OCI-LY1 (cell line): ENCODE measurements around the gene ANKRD13A.
"Not testable (repeated sequence)": the region's sequence is repeated elsewhere in the genome, so short reads cannot be mapped to it uniquely, and the experiment has no call there.

ENCODE experiments used
- H2AFZ ChIP-seq: fragments of 200-600 bp; sonication (generic), shearing (Covaris generic); 2 replicates; pipeline ENCODE4 v1.6.0; 2014; ENCODE audit warnings: antibody characterized with exemption, mild to moderate bottlenecking, low read length
- H3F3A ChIP-seq: fragments of 200-600 bp; sonication (generic), shearing (Covaris generic); 2 replicates; pipeline ENCODE4 v1.6.0; 2014; ENCODE audit warnings: mild to moderate bottlenecking, antibody characterized with exemption, low read length, moderate library complexity; ENCODE audit not compliant: insufficient read depth
- H3K27ac ChIP-seq: fragments of 200-600 bp; sonication (generic); 2 replicates; pipeline ENCODE4 v1.5.1; 2014; ENCODE audit warnings: low read length, mixed run types, mild to moderate bottlenecking, low read depth; ENCODE audit not compliant: poor library complexity, severe bottlenecking
- H3K27me3 ChIP-seq: fragments of 200-600 bp; sonication (generic); 2 replicates; pipeline ENCODE4 v1.6.0; 2014; ENCODE audit warnings: antibody characterized with exemption, mild to moderate bottlenecking, low read length, moderate library complexity; ENCODE audit not compliant: insufficient read depth
- H3K36me3 ChIP-seq: fragments of 200-600 bp; sonication (generic); 2 replicates; pipeline ENCODE4 v1.6.1; 2014; ENCODE audit warnings: mild to moderate bottlenecking, antibody characterized with exemption, low read length, moderate library complexity, mixed read lengths; ENCODE audit not compliant: insufficient read depth
- H3K4me1 ChIP-seq: fragments of 200-600 bp; sonication (generic); 2 replicates; pipeline ENCODE4 v1.5.1; 2014; ENCODE audit warnings: mild to moderate bottlenecking, low read length, moderate library complexity; ENCODE audit not compliant: insufficient read depth, severe bottlenecking
- H3K4me2 ChIP-seq: fragments of 200-600 bp; sonication (generic), shearing (Covaris generic); 2 replicates; pipeline ENCODE4 v1.6.1; 2014; ENCODE audit warnings: low read length
- H3K4me3 ChIP-seq: fragments of 200-600 bp; sonication (generic); 2 replicates; pipeline ENCODE4 v1.5.1; 2014; ENCODE audit warnings: low read length, low read depth, mild to moderate bottlenecking, mixed read lengths; ENCODE audit not compliant: poor library complexity, severe bottlenecking
- H3K79me2 ChIP-seq: fragments of 200-600 bp; shearing (Covaris generic); 2 replicates; pipeline ENCODE4 v1.6.1; 2016; ENCODE audit warnings: mixed run types, low read length, mixed read lengths; ENCODE audit not compliant: insufficient read depth
- H3K9ac ChIP-seq: fragments of 200-600 bp; sonication (generic), shearing (Covaris generic); 2 replicates; pipeline ENCODE4 v1.6.1; 2014; ENCODE audit warnings: mild to moderate bottlenecking, low read length, mixed read lengths
- H3K9me2 ChIP-seq: fragments of 200-600 bp; sonication (generic), shearing (Covaris generic); 2 replicates; pipeline ENCODE4 v1.6.1; 2014; ENCODE audit warnings: low read depth, mild to moderate bottlenecking, low read length, mixed read lengths
- H3K9me3 ChIP-seq: fragments of 200-600 bp; shearing (Covaris generic); 2 replicates; pipeline ENCODE4 v1.6.1; 2014; ENCODE audit warnings: low read length, mixed read lengths
- H4K20me1 ChIP-seq: fragments of 200-600 bp; sonication (generic), shearing (Covaris generic); 2 replicates; pipeline ENCODE4 v1.6.0; 2016; ENCODE audit warnings: mild to moderate bottlenecking, low read length; ENCODE audit not compliant: insufficient read depth
- EZH2 ChIP-seq: fragments of 200-600 bp; sonication (generic), shearing (Covaris generic); IDR thresholded peaks from 2 replicates; pipeline ENCODE4 v1.8.0; 2017; ENCODE audit warnings: borderline replicate concordance, mixed run types, mild to moderate bottlenecking, antibody characterized with exemption, low read length, moderate library complexity, mixed read lengths
- TF ChIP-seq, protein P1 (sequence below): fragments of 200-600 bp; sonication (generic), shearing (Covaris generic); IDR thresholded peaks from 2 replicates; pipeline ENCODE4 v1.5.1; 2017; ENCODE audit warnings: mild to moderate bottlenecking, antibody characterized with exemption, low read length, moderate library complexity, mixed read lengths

The ANKRD13A gene

GRCh38 chr12:110049666-110050065, 50.4 kb downstream of the ANKRD13A start:
- H3F3A ChIP-seq, H3K9me2 ChIP-seq, H4K20me1 ChIP-seq, H3K27me3 ChIP-seq, H3K9me3 ChIP-seq, H2AFZ ChIP-seq, H3K79me2 ChIP-seq, H3K36me3 ChIP-seq: not testable (repeated sequence)
- Histone ChIP-seq H3K9ac (peak overlapping the region; percentile 81), H3K27ac (peak overlapping the region; percentile 99), H3K4me1 (peaks cover 46% of the 10 kb centered on the region), H3K4me3 (peak overlapping the region; percentile 93), H3K4me2 (peak overlapping the region; percentile 85)

- peak overlapping the region; percentile 99 for H3K27ac ChIP-seq
These were observed 51.7 kb downstream of the ANKRD13A start for GRCh38 chr12:110050927-110051326.

GRCh38 chr12:110055375-110056352, 56.4 kb downstream of the ANKRD13A start:
- not testable (repeated sequence) for H3K27me3 ChIP-seq, H3K36me3 ChIP-seq, H3F3A ChIP-seq, H3K9me3 ChIP-seq, H3K4me3 ChIP-seq, H3K4me2 ChIP-seq, H4K20me1 ChIP-seq, H3K27ac ChIP-seq, H3K4me1 ChIP-seq, H3K9me2 ChIP-seq, H3K79me2 ChIP-seq, H3K9ac ChIP-seq, H2AFZ ChIP-seq

More at GRCh38 chr12:110050927-110051326, 51.7 kb downstream of the ANKRD13A start:
- H3K27me3 ChIP-seq = no peaks in the 10 kb centered on the region
- H3K4me3 ChIP-seq = peak overlapping the region; percentile 93
- H3K9ac ChIP-seq = peak overlapping the region; percentile 81
- H4K20me1 ChIP-seq = no peaks in the 10 kb centered on the region
- H2AFZ ChIP-seq = no peak overlapping the region
- H3K4me2 ChIP-seq = peak overlapping the region; percentile 85
- H3K4me1 ChIP-seq = peaks cover 46% of the 10 kb centered on the region
- TF ChIP-seq, protein P1, sequence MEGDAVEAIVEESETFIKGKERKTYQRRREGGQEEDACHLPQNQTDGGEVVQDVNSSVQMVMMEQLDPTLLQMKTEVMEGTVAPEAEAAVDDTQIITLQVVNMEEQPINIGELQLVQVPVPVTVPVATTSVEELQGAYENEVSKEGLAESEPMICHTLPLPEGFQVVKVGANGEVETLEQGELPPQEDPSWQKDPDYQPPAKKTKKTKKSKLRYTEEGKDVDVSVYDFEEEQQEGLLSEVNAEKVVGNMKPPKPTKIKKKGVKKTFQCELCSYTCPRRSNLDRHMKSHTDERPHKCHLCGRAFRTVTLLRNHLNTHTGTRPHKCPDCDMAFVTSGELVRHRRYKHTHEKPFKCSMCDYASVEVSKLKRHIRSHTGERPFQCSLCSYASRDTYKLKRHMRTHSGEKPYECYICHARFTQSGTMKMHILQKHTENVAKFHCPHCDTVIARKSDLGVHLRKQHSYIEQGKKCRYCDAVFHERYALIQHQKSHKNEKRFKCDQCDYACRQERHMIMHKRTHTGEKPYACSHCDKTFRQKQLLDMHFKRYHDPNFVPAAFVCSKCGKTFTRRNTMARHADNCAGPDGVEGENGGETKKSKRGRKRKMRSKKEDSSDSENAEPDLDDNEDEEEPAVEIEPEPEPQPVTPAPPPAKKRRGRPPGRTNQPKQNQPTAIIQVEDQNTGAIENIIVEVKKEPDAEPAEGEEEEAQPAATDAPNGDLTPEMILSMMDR = no peak
- TF ChIP-seq EZH2 = no peak
- H3K9me2 ChIP-seq = no peaks in the 10 kb centered on the region
- H3F3A ChIP-seq = no peaks in the 10 kb centered on the region
- no peaks in the 10 kb centered on the region for H3K79me2 ChIP-seq
- H3K9me3 ChIP-seq = no peaks in the 10 kb centered on the region
- H3K36me3 ChIP-seq = no peaks in the 10 kb centered on the region

GRCh38 chr12:110056643-110057042, 57.4 kb downstream of the ANKRD13A start:
- not testable (repeated sequence) for H3K4me1 ChIP-seq, H3K9me3 ChIP-seq, H3K79me2 ChIP-seq, H3K4me3 ChIP-seq, H3K9me2 ChIP-seq, H3K27me3 ChIP-seq, H3K4me2 ChIP-seq, H3K27ac ChIP-seq, H2AFZ ChIP-seq, H3K36me3 ChIP-seq, H3F3A ChIP-seq, H3K9ac ChIP-seq, H4K20me1 ChIP-seq
